ENCODE data around the gene ZFPL1.

- TF ChIP-seq RAD51 (IDR thresholded peaks at IDR 0.05) (no peak), CTCF (IDR thresholded peaks at IDR 0.05 in 2 of 3, conservative IDR thresholded peaks at IDR 0.05 in 1 of 3; ENCODE audit: control insufficient read depth in 2 of 3, extremely low read depth in 1 of 3, insufficient read depth in 1 of 3, low read depth in 3 of 3, low read length in 3 of 3) (no peak), ZBTB11 (CRISPR knock-in tag; IDR thresholded peaks at IDR 0.05) (no peak), JUND (IDR thresholded peaks at IDR 0.05; ENCODE audit: low read depth, low read length) (no peak)
Observed at GRCh38 chr11:65119670-65119995, 35.6 kb downstream of the ZFPL1 start.

Measured in GM12878 (cell line).